ENCODE data around the gene CLDN5. TPM values are rescaled to one million over a fixed set of nuclear protein-coding genes. Genes with fewer than 3 reads are reported as not detected.
"Not testable (repeated sequence)": the region's sequence is repeated elsewhere in the genome, so short reads cannot be mapped to it uniquely, and the experiment has no call there.

CLDN5 gene
- total and polyA plus RNA-seq, 5 donors, result 4.1 to 23.9 (median 12.2) TPM

- ATAC-seq (no peak), DNase-seq (no peak)
- Histone ChIP-seq H3K4me1 (ENCODE audit: control insufficient read depth, insufficient read depth, low read length) (no peaks in the 10 kb centered on the region), H3K4me3 (ENCODE audit: low read length) (no peak overlapping the region), H3K27ac (ENCODE audit: low read length) (no peak overlapping the region), H3K27me3 (ENCODE audit: control insufficient read depth, insufficient read depth) (no peaks in the 10 kb centered on the region), H3K9me3 (ENCODE audit: control insufficient read depth, low read length) (no peaks in the 10 kb centered on the region)
- intact Hi-C loops (cut with DNase I), result no loop called here
- WGBS, result 78% methylated on average over 11 of the region's 11 CpGs
Measured at GRCh38 chr22:19565382-19566278, 41.4 kb upstream of the CLDN5 start.

GRCh38 chr22:19559956-19560355 lies 35.7 kb upstream of the CLDN5 start:
- Histone ChIP-seq H3K4me3 (ENCODE audit: low read length) (no peak overlapping the region), H3K9me3 (ENCODE audit: control insufficient read depth, low read length) (no peaks in the 10 kb centered on the region), H3K4me1 (ENCODE audit: control insufficient read depth, insufficient read depth, low read length) (no peaks in the 10 kb centered on the region), H3K27me3 (ENCODE audit: control insufficient read depth, insufficient read depth) (no peaks in the 10 kb centered on the region), H3K27ac (ENCODE audit: low read length) (no peak overlapping the region)
- ATAC-seq (no peak), DNase-seq (no peak)
- WGBS, result 94% methylated on average over 2 of the region's 2 CpGs
- intact Hi-C loops (cut with DNase I), result loop anchor here in 1 of 4 donors (10.0 kb wide), 1 partner anchor 65 kb away; no protein-coding TSS in a partner anchor

GRCh38 chr22:19559324-19559811 lies 35.2 kb upstream of the CLDN5 start:
- no peak for DNase-seq
- Histone ChIP-seq H3K4me1 (ENCODE audit: control insufficient read depth, insufficient read depth, low read length) (no peaks in the 10 kb centered on the region), H3K4me3 (ENCODE audit: low read length) (no peak overlapping the region), H3K27me3 (ENCODE audit: control insufficient read depth, insufficient read depth) (no peaks in the 10 kb centered on the region), H3K27ac (ENCODE audit: low read length) (no peak overlapping the region), H3K9me3 (ENCODE audit: control insufficient read depth, low read length) (no peaks in the 10 kb centered on the region)
- ATAC-seq, result no peak
- intact Hi-C loops (cut with DNase I), result loop anchor here in 1 of 4 donors (10.0 kb wide), 1 partner anchor 65 kb away; no protein-coding TSS in a partner anchor
- WGBS, result 79% methylated on average over 9 of the region's 9 CpGs

- no peak overlapping the region for H3K4me3 ChIP-seq (ENCODE audit: low read length)
- H3K27ac ChIP-seq (ENCODE audit: low read length), result no peak overlapping the region
- DNase-seq (no peak), ATAC-seq (no peak)
- no peaks in the 10 kb centered on the region for H3K27me3 ChIP-seq (ENCODE audit: control insufficient read depth, insufficient read depth)
- intact Hi-C loops (cut with DNase I), result loop anchor here in 1 of 4 donors (10.0 kb wide), 1 partner anchor 68 kb away; no protein-coding TSS in a partner anchor
- H3K4me1 ChIP-seq (ENCODE audit: control insufficient read depth, insufficient read depth, low read length), result no peaks in the 10 kb centered on the region
- WGBS, result 91% methylated on average over 10 of the region's 10 CpGs
- H3K9me3 ChIP-seq (ENCODE audit: control insufficient read depth, low read length), result no peaks in the 10 kb centered on the region
Measured at GRCh38 chr22:19556963-19557545, 32.8 kb upstream of the CLDN5 start.

GRCh38 chr22:19555651-19556050 lies 31.4 kb upstream of the CLDN5 start:
- ATAC-seq, result no peak
- Histone ChIP-seq H3K9me3 (ENCODE audit: control insufficient read depth, low read length) (no peaks in the 10 kb centered on the region), H3K27ac (ENCODE audit: low read length) (no peak overlapping the region), H3K27me3 (ENCODE audit: control insufficient read depth, insufficient read depth) (no peaks in the 10 kb centered on the region), H3K4me1 (ENCODE audit: control insufficient read depth, insufficient read depth, low read length) (no peaks in the 10 kb centered on the region), H3K4me3 (ENCODE audit: low read length) (no peak overlapping the region)
- intact Hi-C loops (cut with DNase I), result loop anchor here in 1 of 4 donors (10.0 kb wide), 1 partner anchor 69 kb away; no protein-coding TSS in a partner anchor
- WGBS, result 84% methylated on average over 6 of the region's 6 CpGs
- DNase-seq, result no peak

- no peaks in the 10 kb centered on the region for H3K9me3 ChIP-seq (ENCODE audit: control insufficient read depth, low read length)
- intact Hi-C loops (cut with DNase I), result loop anchor here in 1 of 4 donors (10.0 kb wide), 1 partner anchor 70 kb away; no protein-coding TSS in a partner anchor
- no peaks in the 10 kb centered on the region for H3K27me3 ChIP-seq (ENCODE audit: control insufficient read depth, insufficient read depth)
- ATAC-seq (no peak), DNase-seq (no peak)
- H3K4me3 ChIP-seq (ENCODE audit: low read length), result no peak overlapping the region
- no peak overlapping the region for H3K27ac ChIP-seq (ENCODE audit: low read length)
- WGBS, result 82% methylated on average over 12 of the region's 12 CpGs
- no peaks in the 10 kb centered on the region for H3K4me1 ChIP-seq (ENCODE audit: control insufficient read depth, insufficient read depth, low read length)
Measured at GRCh38 chr22:19554834-19555404, 30.7 kb upstream of the CLDN5 start.

GRCh38 chr22:19553201-19553600 lies 29.0 kb upstream of the CLDN5 start:
- Histone ChIP-seq H3K4me1 (ENCODE audit: control insufficient read depth, insufficient read depth, low read length) (no peaks in the 10 kb centered on the region), H3K4me3 (ENCODE audit: low read length) (no peak overlapping the region), H3K27ac (ENCODE audit: low read length) (no peak overlapping the region), H3K27me3 (ENCODE audit: control insufficient read depth, insufficient read depth) (no peaks in the 10 kb centered on the region), H3K9me3 (ENCODE audit: control insufficient read depth, low read length) (no peaks in the 10 kb centered on the region)
- DNase-seq (no peak), ATAC-seq (no peak)
- 86% methylated on average over 2 of the region's 2 CpGs for WGBS
- intact Hi-C loops (cut with DNase I), result loop anchor here in 1 of 4 donors (10.0 kb wide), 1 partner anchor 72 kb away; no protein-coding TSS in a partner anchor

- Histone ChIP-seq H3K9me3 (ENCODE audit: control insufficient read depth, low read length) (no peaks in the 10 kb centered on the region), H3K4me3 (ENCODE audit: low read length) (no peak overlapping the region), H3K27me3 (ENCODE audit: control insufficient read depth, insufficient read depth) (no peaks in the 10 kb centered on the region), H3K27ac (ENCODE audit: low read length) (no peak overlapping the region), H3K4me1 (ENCODE audit: control insufficient read depth, insufficient read depth, low read length) (no peaks in the 10 kb centered on the region)
- ATAC-seq (no peak), DNase-seq (no peak)
- WGBS, result 84% methylated on average over 7 of the region's 7 CpGs
- intact Hi-C loops (cut with DNase I), result loop anchor here in 1 of 4 donors (10.0 kb wide), 1 partner anchor 74 kb away; no protein-coding TSS in a partner anchor
Measured at GRCh38 chr22:19550382-19550781, 26.2 kb upstream of the CLDN5 start.

GRCh38 chr22:19549428-19549827 lies 25.2 kb upstream of the CLDN5 start:
- intact Hi-C loops (cut with DNase I), result no loop called here
- 82% methylated on average over 7 of the region's 7 CpGs for WGBS
- no peak overlapping the region for H3K27ac ChIP-seq (ENCODE audit: low read length)
- H3K27me3 ChIP-seq (ENCODE audit: control insufficient read depth, insufficient read depth), result no peaks in the 10 kb centered on the region
- DNase-seq (no peak), ATAC-seq (no peak)
- H3K9me3 ChIP-seq (ENCODE audit: control insufficient read depth, low read length), result no peaks in the 10 kb centered on the region
- H3K4me3 ChIP-seq (ENCODE audit: low read length), result no peak overlapping the region
- no peaks in the 10 kb centered on the region for H3K4me1 ChIP-seq (ENCODE audit: control insufficient read depth, insufficient read depth, low read length)

- WGBS, result 89% methylated on average over 2 of the region's 2 CpGs
- intact Hi-C loops (cut with DNase I), result no loop called here
- DNase-seq, result no peak
Measured at GRCh38 chr22:19548964-19549363, 24.8 kb upstream of the CLDN5 start.

GRCh38 chr22:19548427-19548826 lies 24.2 kb upstream of the CLDN5 start:
- H3K4me1 ChIP-seq (ENCODE audit: control insufficient read depth, insufficient read depth, low read length); H3K27me3 ChIP-seq (ENCODE audit: control insufficient read depth, insufficient read depth); H3K4me3 ChIP-seq (ENCODE audit: low read length); ATAC-seq; DNase-seq; intact Hi-C loops (cut with DNase I); H3K27ac ChIP-seq (ENCODE audit: low read length); H3K9me3 ChIP-seq (ENCODE audit: control insufficient read depth, low read length): not testable (repeated sequence)
- 92% methylated on average over 5 of the region's 5 CpGs for WGBS

More at GRCh38 chr22:19548964-19549363, 24.8 kb upstream of the CLDN5 start:
- Histone ChIP-seq H3K27ac (ENCODE audit: low read length) (no peak overlapping the region), H3K4me3 (ENCODE audit: low read length) (no peak overlapping the region), H3K27me3 (ENCODE audit: control insufficient read depth, insufficient read depth) (no peaks in the 10 kb centered on the region), H3K9me3 (ENCODE audit: control insufficient read depth, low read length) (no peaks in the 10 kb centered on the region), H3K4me1 (ENCODE audit: control insufficient read depth, insufficient read depth, low read length) (no peaks in the 10 kb centered on the region)
- no peak for ATAC-seq

All from right cardiac atrium (tissue), 5 donors.